NCI-H1048 (cell line): ENCODE data around the gene CCDC177.

ENCODE experiments used
- DNase-seq: peaks from one replicate; lab custom pipeline; 2025; lab: John Stamatoyannopoulos, UW

CCDC177 gene

DNA sequence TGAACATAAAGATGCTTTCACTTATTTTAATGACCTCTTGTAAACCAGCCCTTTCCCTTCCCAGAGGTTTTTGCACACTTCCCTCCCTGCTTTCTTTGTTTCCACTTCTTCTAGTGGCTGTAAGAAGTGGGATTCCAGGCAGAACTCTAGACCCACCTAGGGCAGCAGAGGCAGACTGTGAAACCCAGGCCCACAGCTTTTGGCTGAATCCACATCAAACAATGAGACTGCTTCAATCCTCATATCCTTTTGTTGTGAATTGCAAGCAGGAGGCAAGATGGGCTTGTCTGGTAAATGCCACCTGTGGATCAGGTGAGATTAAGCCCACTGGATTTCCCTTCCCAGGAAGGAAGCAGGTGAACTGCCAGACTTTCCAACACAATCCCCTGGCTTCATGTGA, 12.8 kb downstream of the CCDC177 start:
- no peak for DNase-seq

- no peak for DNase-seq
Measured at GRCh38 chr14:69560826-69561225, 13.8 kb downstream of the CCDC177 start.

DNA sequence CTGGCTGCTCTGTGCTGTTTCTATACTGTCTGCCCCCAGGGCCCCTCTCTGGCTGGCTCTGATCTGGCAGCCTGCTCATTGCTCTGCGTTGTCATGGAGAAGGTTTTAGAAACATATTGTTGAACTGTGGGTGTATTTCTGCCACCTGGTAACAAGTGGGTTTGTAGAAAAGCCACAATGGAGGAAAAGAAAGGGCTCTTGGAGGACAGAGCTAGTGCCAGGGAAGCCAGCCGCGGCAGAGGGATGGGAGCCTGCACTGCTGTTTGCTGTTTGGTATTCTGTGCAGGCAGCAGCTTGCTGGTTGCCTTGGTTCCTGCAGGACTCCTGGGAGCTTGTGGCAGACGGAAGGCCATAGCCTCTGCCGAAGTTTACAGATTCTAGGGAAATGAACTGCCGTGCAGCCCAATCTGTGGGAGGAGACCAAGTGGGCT, 15.1 kb downstream of the CCDC177 start:
- no peak for DNase-seq

DNA sequence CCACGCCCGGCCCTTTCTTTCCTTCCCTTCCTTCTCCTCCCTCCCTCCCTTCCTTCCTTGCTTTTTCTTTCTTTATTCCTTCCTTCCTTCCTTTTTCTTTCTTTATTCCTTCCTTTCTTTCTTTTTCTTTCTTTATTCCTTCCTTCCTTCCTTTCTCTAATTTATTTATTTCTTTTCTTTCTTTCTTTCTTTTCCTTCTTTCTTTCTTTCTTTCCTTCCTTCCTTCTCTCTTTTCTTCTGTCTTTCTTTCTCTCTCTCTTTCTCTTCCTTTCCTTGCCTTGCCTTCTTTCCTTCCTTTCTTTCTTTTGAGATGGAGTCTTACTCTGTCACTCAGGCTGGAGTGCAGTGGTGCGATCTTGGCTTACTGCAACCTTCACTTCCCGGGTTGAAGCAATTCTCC, 15.9 kb downstream of the CCDC177 start:
- DNase-seq: no peak

- DNase-seq: no peak
Measured at GRCh38 chr14:69554500-69554899, 20.2 kb downstream of the CCDC177 start.

DNA sequence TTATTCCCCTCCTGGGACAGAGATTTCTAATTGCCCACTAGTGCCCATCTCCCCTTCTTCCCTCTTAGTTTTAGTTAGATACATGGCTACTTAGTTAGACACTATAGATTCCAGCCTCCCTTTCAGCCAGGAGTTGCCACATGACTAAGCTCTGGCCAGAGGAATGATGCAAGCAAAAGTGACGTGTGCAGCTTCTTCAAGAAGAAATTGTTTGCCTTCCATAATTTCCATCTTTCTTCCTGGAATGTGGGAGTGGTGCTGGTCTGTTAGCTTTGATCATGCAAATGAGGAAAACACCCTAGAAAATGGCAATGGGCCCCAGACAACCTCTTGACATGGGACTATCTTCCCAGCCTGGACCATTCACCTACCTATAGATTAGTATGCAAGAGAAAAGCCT, 21.4 kb downstream of the CCDC177 start:
- DNase-seq: no peak

GRCh38 chr14:69551511-69551910, 23.2 kb downstream of the CCDC177 start:
- DNase-seq: no peak

DNA sequence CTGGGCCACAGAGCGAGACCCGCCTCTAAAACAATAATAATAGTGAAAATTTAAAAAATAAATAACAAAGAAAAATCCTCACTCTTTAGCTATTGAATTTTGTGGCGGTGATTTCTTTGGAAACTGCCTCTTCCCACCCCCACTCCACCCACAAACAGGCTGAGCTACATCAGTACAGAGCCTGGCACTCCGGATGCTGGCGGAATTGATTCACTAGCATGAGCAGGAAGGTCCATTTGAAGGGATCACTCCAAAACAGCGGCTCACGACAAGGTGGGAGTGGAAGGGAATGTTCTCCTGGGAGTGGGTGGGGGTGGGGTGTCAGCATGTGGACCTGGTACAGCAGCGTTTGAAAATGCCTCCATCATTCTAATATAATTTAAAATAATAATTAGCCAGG, 26.1 kb downstream of the CCDC177 start:
- DNase-seq: no peak

- DNase-seq: no peak
Measured at GRCh38 chr14:69547701-69548348, 26.8 kb downstream of the CCDC177 start.

DNA sequence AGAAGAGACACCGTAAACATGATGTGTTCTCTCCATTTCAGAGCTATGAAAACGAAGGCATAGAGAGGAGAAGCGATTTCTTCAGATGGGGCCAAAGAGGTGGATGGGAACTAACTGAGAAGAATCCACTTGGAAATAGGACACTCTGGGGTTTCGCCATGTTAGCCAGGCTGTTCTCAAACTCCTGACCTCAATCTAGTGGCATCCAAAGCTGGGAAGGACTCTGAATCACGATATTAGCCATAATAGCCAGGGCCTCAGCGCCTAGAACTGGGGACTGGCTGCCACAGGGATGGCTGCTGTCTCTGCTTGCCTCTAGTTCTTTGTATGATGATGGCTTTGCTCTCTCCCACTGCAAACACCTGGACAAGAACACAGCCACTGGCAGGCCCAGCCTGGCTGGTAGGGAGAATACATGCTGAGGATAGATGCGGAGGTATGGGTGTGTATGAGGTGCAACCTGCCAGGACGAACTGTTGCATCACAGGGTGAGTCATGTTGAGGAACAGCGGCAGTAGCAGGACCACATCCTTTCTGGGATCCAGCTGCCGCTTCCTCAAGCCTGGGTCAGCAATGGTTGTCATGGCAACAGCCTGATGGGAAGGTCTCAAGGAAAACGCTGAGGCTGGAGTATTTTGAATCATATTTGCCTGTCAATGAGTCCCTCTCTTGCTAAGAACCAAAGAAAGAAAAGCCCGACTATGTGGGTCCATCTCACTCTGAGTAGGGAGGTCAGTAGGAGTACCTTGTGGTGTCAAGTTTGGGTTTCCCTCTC, 31.1 kb downstream of the CCDC177 start:
- no peak for DNase-seq

GRCh38 chr14:69542311-69542710, 32.4 kb downstream of the CCDC177 start:
- no peak for DNase-seq

GRCh38 chr14:69540654-69541335, 33.9 kb downstream of the CCDC177 start:
- DNase-seq: no peak

DNA sequence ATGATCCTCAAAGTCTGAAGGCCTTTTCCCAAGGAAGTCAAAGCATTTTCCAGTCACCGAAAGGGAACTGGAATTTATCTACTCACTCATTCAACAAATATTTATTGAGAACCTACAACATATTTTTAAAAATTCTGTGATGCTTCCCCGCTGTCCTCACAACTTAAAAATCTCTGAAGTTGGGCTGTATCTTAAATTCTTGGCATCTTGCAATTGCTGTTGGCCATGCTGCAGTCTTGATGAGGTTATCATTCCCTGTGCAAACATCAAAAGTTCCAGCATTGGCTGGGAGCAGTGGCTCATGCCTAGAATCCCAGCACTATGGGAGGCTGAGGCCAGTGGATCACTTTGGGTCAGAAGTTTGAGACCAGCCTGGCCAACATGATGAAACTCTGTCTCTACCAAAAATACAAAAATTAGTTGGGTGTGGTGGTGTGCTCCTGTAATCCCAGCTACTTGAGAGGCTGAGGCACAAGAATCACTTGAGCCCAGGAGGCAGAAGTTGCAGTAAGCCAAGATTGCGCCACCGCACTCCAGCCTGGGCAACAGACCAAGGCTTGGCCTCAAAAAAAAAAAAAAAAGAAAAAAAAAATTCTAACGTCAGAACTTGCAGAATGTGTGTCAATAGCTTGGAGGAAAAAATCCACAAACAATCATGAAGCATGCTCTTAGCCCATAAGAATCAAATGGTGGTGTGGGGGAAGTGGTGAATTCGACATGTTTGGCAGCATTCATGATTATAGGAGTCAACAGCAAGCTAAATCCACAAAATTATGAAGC, 34.9 kb downstream of the CCDC177 start:
- no peak for DNase-seq

DNA sequence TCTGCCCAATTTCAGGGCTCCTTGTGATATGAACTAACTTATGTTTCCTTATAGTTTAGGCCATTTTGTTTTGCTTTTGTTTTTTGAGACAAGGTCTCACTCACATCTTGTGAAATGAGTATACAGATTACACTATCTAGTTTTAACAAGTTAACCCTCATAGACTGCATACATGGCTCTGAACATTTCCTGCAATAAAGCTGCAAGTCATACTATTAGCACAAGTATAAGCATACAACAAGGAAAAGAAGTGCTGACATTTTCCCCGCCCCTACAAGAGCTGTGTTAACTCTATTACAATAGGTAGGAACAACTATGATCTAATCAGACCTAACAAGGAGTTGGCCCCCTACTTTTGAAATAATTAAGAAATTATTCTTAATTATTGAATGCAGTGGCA, 35.9 kb downstream of the CCDC177 start:
- no peak for DNase-seq

GRCh38 chr14:69537900-69538299, 36.8 kb downstream of the CCDC177 start:
- DNase-seq: no peak

DNA sequence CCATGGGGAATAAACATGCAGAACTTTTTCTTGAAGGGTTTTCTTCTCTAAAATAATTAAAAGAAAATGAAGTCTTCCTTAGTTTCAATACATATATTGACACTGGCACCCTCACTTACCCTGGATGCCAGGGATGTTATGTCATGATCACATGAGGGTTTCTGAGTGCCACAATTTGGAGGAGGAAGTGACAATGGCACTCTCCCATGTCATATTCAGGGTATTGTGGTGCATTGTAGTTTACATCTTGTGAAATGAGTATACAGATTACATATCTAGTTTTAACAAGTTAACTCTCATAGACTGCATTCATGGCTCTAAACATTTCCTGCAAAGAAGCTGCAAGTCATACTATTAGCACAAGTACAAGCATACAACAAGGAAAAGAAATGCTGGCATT, 37.7 kb downstream of the CCDC177 start:
- DNase-seq: no peak

GRCh38 chr14:69535230-69535848, 39.3 kb downstream of the CCDC177 start:
- DNase-seq: no peak

GRCh38 chr14:69532561-69533340, 41.9 kb downstream of the CCDC177 start:
- DNase-seq: no peak

DNA sequence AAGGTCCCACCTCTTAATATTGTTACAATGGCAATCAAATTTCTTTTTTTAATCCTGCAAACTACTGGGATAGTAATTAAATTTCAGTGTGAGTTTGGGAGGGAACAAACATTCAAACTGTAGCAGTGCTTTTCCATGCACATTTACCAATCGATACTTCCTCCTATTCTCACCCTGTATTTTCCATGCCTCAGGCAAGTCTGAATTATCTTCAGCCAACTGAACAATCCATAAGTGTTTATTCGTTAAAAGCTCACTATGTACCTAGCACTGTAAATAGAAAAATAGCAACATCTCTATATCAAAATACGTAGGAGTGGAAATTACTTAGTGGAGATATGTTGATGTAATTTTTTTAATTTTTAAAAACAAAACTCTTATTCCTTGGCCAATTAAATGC, 43.5 kb downstream of the CCDC177 start:
- no peak for DNase-seq

- no peak for DNase-seq
Measured at GRCh38 chr14:69530095-69530494, 44.6 kb downstream of the CCDC177 start.

DNA sequence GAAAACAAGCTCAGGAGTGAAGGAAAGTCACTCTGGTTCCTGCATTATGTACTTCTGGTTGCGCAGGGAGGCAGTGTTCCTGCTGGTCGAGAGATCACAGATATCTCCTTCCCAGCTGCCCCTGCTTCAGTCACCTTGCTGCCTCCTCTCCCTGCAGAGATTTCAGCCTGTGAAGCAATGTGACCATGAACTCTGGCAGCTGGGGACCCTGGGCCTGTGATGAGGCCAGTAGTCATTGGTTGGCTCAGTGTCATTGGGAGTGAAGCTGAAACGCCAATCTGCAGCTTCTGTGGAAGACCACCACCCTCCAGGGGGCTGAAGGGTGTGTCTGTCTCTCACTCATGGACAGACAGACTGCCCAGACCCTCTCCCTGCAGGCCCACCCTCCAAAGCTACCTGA, 45.1 kb downstream of the CCDC177 start:
- no peak for DNase-seq
